ENCODE results near the gene ATG9B. TPM values are rescaled to one million over a fixed set of nuclear protein-coding genes. Genes with fewer than 3 reads are reported as not detected.
A peak's percentile ranks its signal among the peaks of the same experiment; 100 is the strongest.

Gene ATG9B
- total RNA-seq, 4 donors from 2014 or later: 0.55 to 1.5 (median 0.76) TPM; not detected in 1

DNA sequence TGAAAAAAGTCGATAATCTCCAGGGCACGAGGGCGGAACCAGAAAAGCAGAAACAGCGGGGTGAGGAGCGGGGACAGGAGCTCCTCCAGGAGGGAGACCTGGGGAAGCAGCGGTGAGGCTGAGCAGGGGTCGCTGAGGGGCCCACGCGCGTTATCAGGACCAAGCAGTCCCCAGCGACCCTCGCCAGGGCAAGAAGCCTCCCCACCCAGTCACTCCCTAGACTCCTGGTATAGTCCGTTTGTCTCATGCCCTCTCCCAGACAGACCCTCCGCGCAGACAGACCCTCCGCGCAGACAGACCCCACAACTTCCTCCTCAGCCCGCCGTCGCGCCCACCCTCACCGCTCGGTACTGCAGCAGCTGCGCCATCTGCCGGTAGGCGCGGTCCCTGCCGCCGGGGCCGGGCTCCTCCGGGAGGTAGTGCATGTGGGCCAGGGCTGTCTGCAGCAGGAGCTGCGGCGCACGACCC lies 6.3 kb downstream of the ATG9B start:
- Histone ChIP-seq H3K27ac (no peak overlapping the region), H3K36me3 (no peaks in the 10 kb centered on the region), H3K4me3 (no peak overlapping the region), H3K9me3 (no peaks in the 10 kb centered on the region), H3K4me1 (peaks cover 0 to 18% of the 10 kb centered on the region in 2 donors), H3K27me3 (peaks cover 5 to 10% of the 10 kb centered on the region in 2 donors)
- TF ChIP-seq POLR2A (IDR thresholded peaks at IDR 0.05) (no peak), CTCF (IDR thresholded peaks at IDR 0.05) (peak; percentile 85 to 91 (median 88))
- intact Hi-C loops (cut with DNase I; ENCODE audit: low total_unique reads): no loop called here
- DNase-seq: peak; percentile 53 to 67

DNA sequence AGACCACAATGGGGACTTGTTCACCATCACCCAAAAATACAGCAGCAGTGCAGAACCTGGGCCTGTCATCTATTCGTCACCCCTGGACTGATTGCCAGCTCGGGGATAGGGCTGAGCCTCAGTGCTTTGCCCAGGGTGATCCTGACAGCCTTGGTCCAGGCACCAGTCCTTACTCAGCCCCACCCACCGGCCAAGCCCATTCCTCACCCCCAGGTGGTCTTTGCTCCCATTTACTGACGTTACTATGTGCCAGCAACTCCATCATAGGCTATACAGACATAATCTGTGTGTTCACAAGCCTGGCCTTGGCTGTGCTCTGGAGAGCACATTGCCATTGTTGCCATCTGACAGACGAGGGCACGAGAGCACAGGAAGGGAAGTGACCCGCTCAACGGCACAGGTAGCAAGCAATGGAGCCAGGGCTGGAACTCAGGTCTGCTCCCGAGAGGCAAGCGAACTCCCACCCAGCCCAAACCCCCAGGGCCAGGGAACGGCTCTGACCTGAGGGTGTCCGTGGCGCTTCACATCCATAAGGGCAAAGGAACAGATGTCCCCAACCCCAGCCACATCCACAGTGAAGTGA lies 6.8 kb downstream of the ATG9B start:
- Histone ChIP-seq H3K27me3 (peaks cover 5 to 10% of the 10 kb centered on the region in 2 donors), H3K4me3 (no peak overlapping the region)
- intact Hi-C loops (cut with DNase I; ENCODE audit: low total_unique reads): no loop called here

DNA sequence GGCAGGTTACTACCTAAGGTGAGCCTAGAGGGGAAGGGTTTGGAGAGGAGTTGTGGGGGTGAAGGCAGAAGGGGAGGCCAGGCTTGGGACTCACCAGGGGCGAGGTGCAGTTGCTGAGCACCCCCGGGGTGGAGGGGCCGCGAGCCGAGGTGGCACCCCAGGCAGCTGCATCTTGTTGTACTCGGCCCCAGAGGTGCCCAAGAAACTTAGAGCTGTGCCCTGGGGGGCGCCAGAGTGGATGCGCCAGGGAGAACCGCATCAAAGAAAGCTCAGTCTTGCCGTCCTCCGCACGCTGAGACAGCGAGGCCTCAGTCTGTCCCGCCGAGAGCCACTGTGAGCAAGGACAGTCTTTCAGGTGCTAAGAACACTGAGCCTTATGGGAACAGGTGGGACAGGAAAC lies 7.4 kb downstream of the ATG9B start:
- H3K27me3 ChIP-seq: peaks cover 5 to 10% of the 10 kb centered on the region in 2 donors
- no peak overlapping the region for H3K27ac ChIP-seq
- H3K4me3 ChIP-seq: no peak overlapping the region
- H3K9me3 ChIP-seq: no peaks in the 10 kb centered on the region
- DNase-seq: no peak
- intact Hi-C loops (cut with DNase I; ENCODE audit: low total_unique reads): no loop called here
- H3K4me1 ChIP-seq: peaks cover 0 to 18% of the 10 kb centered on the region in 2 donors
- TF ChIP-seq CTCF (IDR thresholded peaks at IDR 0.05) (no peak), POLR2A (IDR thresholded peaks at IDR 0.05) (no peak)
- no peaks in the 10 kb centered on the region for H3K36me3 ChIP-seq

More for the DNA sequence above, 6.8 kb downstream of the ATG9B start:
- DNase-seq: no peak
- TF ChIP-seq POLR2A (IDR thresholded peaks at IDR 0.05): no peak
- TF ChIP-seq CTCF (IDR thresholded peaks at IDR 0.05): no peak
- Histone ChIP-seq H3K4me1 (peaks cover 0 to 18% of the 10 kb centered on the region in 2 donors), H3K36me3 (no peaks in the 10 kb centered on the region), H3K27ac (no peak overlapping the region), H3K9me3 (no peaks in the 10 kb centered on the region)

- Histone ChIP-seq H3K27me3 (peaks cover 5 to 10% of the 10 kb centered on the region in 2 donors), H3K27ac (no peak overlapping the region)
- intact Hi-C loops (cut with DNase I; ENCODE audit: low total_unique reads): no loop called here
Measured at GRCh38 chr7:151016505-151016904, 7.8 kb downstream of the ATG9B start.

More at GRCh38 chr7:151016505-151016904, 7.8 kb downstream of the ATG9B start:
- no peaks in the 10 kb centered on the region for H3K9me3 ChIP-seq
- TF ChIP-seq CTCF (IDR thresholded peaks at IDR 0.05) (no peak), POLR2A (IDR thresholded peaks at IDR 0.05) (no peak)
- DNase-seq: no peak
- H3K4me1 ChIP-seq: peaks cover 0 to 18% of the 10 kb centered on the region in 2 donors
- no peaks in the 10 kb centered on the region for H3K36me3 ChIP-seq
- no peak overlapping the region for H3K4me3 ChIP-seq

All from uterus (tissue), 4 donors.